GM21423 (cell line): ENCODE results near the gene UBE2M.
"Not testable (repeated sequence)": the region's sequence is repeated elsewhere in the genome, so short reads cannot be mapped to it uniquely, and the experiment has no call there.

Source experiments
- ATAC-seq: cut with Tn5 transposase; IDR thresholded peaks from one replicate; pipeline ENCODE4 v1.9.1; 2021; ENCODE audit warnings: mild to moderate bottlenecking, moderate library complexity; ENCODE audit not compliant: unreplicated experiment

Gene UBE2M

DNA sequence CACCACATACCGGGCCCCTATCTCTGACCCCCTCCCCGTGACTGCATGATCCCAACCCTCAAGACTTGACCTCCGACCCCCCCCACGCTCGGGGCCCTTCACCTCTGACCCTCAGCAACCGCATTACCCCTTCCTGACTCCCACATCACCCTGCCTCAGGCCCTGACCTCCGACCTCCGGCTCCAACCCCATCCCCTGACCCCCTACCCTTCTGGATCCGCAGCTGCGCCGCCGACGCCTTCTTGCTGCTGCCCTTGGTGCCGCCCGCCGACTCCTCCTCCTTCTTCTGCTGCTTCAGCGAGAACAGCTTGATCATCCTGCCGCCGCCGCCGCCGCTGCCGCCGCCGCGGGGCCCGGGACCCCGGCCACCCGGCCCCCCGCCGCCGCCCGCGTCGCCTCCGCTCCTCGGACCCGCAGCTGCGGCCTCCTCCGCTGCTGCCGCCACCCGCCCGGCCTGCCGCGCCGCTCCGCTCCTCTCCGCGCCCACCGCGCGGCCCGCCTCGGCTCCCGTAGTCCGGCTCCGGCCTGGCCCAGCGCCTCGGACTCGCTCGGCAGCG, at the start of gene UBE2M:
Gene UBE2M, minus strand, starts transcription at position 546 of the 557 bp plus-strand sequence. Its CDS starts 230 bp downstream, at position 316.
- peak; percentile 1 for ATAC-seq

DNA sequence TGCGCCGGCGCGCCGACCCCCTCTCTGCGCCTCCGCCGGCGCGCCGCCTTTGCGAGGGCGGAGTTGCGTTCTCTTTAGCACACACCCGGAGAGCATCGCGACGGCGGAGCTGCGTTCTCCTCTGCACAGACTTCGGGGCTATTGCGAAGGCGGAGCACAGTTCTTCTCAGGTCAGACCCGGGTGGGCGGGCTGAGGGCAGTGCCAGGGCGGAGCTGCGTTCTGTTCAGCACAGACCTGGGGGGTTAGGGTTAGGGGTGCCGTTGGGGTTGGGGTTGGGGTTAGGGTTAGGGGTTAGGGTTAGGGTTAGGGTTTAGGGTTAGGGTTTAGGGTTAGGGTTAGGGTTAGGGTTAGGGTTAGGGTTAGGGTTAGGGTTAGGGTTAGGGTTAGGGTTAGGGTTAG, 48.8 kb upstream of the UBE2M start:
- not testable (repeated sequence) for ATAC-seq

DNA sequence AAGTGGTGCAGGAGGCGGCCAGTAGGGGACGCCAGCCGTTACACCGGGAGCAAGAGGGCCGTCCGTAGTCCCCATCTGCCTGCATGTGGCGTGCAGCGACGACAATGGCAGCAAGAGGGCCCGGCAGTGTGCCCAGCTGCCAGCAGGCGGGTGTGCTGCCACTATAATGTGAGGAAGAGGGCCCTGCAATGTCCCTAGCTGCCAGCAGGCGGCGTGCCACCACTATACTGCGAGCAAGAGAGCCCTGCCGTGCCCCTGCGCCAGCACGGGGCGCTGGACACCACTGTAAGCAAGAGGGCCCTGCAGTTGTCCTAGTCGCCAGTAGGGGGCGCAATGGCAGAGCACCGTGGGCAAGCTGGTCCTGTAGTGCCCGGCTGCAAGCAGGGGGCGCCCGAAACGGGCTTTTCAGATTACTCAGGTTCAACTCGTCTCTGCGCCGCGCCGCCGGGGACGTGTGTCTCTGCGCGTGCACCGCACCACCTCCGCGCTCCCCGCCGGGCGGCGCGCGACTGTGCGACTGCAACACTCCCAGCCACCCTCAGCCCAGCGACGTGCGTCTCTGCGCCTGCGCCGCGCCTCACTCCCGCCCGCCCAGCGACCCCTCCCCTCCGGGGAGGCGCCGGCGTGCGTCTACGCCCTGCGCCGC, 48.0 kb upstream of the UBE2M start:
- not testable (repeated sequence) for ATAC-seq

DNA sequence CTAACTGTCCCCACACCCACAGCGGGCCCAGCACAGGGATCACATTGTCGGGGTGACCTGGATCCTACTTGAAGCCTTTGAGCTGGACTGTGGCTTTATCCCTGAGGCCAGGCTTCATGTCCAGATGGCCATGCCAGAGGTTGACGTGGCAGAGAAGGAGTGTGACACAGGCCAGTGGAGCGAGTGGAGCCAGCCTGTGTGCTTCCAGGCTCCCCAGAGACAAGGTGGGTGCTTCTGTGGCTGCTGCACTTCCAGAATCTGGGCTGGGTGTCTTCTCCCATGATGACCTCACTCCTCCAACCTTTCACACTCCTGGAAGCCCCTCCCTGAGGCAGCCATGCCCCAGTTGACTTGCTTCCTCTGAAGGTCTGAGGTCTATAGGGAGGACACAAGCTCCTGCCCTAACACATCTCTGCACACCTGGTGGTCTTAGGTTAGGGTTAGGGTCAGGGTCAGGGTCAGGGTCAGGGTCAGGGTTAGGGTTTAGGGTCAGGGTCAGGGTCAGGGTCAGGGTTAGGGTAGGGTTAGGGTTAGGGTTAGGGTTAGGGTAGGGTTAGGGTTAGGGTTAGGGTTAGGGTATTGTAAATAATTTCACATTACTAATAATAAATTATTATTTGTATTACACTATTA, 27.8 kb upstream of the UBE2M start:
- no peak for ATAC-seq

DNA sequence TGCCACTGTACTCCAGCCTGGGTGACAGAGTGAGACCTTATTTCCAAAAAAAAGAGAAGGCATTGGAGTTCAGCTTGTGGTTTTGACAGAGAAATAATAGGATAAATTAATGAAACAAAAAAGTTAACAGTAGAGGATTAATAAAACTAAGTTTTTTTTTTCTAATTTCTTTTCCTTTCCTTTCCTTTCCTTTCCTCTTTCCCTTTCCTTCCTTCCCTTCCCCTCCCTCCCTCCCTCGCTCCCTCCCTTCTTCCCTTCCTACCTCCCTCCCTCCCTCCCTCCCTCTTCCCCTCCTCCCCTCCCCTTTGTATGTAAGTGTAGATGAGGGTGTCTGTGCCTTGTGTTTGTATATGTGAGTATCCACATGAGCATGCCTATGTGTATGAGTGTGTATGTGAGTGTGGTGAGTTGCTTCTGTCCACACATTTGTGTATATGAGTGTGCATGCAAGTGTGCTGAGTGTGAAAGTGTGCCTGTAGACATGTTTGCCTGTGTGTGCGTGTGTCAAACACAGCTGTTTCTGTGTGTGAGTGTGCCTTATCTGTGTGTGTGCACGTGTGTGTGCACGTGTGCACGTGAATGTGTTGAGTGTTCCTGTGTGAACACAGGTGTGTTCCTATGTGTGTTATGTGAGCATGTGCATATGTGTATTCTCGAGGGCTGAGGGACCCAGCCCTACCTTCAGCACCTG, 27.2 kb upstream of the UBE2M start:
- ATAC-seq, result no peak

DNA sequence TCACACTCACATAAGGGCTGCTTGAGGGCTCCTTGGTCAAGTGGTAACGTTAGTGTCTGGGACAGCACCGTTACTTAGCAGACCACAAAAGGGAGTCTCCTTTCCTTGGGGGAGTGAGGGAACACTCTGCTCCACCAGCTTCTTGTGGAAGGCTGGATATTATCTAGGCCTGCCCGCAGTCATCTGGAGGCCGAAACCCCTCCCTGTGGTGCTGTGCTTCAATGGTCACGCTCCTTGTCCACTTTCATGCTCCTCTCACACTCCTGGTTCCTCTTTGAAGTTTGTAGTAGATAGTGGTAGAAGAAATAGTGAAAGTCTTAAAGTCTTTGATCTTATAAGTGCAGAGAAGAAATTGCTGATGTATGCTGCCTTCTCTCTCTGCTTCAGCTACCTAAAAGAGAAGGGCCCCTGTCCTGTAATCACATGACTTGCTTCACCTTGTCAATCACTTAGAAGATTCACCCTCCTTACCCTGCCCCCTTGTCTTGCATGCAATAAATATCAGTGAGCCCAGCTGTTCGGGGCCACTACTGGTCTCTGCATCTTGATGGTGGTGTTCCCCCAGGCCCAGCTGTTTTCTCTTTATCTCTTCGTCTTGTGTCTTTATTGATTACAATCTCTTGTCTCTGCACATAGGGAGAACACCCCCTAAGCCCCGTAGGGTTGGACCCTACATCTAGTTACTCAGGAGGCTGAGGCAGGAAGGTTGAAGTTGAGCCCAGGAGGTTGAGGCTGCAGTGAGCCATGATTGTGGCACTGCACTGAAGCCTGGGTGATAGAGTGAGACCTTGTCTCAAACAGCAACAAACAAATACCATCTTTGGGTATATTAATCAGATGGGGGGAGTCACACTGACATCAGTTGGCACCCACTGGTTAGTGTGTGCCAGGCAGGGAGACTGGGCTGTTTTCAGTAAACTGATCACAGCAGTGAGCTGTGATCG, 26.4 kb upstream of the UBE2M start:
- ATAC-seq, result no peak

DNA sequence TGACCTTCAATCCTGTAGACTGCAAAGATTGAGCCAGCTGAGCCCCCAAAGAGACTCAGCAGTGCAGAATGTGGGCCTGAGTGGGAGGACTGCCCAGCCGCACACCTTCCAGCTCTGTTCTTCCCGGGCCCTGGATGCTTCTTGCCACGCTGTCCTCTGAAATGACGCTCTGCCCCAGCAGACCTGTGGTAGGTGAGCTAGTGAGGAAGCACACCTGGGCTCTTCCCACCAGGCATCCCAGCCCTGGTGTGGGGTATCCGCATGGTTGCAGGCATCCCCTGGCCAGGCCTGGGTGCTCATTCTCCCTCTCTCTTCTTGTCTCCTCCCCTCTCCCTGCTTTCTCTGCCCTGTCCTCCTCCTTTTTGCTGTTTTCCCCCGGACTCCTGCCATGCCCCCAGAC, 24.6 kb upstream of the UBE2M start:
- no peak for ATAC-seq

DNA sequence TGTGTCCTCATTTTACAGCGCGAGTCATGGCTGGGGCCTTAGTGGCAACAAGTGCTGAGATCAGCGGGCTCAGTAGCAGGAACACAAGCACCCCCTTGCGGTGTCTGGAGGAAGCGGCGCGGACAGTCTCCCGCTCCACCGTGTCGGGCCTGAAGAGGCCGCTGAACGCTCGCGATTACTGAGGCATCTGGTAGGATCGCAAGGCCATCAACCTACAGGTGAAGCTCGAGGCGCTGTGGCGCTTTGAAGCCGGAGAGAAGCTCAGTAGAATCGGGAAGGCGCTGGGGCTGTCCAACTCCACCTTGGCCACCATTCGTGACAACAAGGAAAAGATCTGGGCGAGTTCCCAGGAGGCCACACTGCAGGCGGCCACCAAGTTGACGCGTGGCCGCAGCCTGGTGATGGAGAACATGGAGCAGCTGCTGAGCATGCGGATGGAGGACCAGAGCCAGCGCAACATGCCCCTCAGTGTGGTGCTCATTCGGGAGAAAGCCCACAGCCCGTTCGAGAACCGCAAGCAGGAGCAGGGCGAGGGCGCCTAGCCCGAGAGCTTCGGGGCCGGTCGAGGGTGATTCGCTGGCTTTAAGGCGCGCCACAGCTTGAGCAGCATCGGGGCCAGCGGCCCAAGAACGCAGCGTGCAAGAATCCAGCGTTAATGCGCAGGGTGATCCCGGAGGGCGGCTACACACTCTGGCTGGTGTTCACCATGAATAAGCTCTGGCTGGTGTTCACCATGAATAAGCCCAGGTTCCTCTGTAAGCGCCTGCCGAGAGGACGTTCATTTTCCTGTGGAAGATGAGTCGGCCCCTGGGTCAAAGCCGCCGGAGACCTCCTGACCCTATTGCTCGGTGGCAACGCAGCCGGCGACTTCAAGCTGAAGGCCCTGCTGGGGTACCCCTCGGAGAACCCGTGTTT, 23.1 kb upstream of the UBE2M start:
- ATAC-seq, result peak; percentile 65

DNA sequence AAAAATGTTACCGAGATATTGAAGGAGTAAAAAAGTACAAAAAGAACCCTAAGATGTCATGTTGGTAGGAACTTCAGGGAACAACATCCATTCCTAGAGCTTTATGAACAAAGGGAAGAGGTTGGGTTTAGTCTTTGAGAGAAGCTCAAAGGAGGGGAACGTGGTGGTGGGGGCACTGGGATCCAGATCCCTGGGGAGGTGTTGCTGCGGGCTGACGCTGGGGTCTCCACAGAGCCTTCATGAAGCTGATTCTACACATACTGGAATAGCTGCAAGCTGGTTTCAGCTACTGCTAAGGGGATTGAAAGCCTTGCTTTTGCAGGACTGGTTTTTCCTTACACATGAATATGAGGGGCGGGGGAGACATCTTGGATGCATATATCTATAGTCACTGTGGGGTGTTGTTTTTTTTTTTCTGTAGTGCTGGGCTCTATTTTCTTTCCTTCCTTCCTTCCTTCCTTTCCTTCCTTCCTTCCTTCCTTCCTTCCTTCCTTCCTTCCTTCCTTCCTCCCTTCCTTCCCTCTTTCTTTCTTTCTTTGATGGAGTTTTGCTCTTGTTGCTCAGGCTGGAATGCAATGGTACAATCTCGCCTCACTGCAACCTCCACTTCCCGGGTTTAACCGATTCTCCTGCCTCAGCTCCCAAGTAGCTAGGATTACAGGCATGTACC, 21.2 kb upstream of the UBE2M start:
- ATAC-seq, result no peak

DNA sequence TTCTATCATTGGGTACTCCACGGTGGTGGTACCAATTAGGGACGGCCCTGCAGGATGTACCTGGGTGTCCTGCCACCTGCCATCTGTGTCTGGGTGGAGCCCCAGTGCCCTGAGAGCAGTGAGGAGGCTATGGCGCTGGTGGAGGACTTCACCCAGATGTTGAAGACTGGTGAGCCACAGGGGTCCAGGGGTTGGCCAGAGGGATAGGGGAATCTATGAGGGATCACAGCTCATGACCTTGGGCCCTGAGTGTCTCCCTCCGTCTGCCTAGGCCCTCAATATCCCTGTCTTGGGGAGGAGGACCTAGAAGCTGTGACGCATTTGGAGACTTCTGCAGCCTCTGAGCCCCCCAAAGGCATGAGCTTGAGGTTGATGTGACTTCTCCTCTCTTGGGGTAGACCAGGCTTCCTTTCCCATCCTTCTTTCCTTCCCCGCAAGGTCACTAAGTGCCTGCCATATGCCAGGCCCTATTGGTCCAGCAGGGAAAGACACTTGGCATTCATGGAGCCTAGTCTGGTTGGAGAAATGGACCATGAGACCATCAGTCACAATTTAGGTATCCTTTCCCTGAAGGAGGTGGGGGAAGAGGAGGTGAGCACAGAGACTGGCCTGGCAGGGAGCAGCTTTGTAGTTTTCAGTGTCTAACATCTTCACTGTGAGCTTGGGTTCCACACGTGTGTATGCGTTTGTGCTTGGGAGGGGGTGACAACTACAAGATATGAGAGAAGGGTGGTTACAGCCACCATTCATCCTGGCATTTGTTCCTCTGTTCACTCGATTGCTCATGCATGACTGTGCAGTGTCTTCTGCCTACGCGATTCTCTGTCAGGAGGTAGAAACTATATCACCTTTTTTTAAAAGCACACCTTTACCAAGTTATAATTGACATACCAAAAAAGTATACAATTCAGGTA, 19.9 kb upstream of the UBE2M start:
- no peak for ATAC-seq

DNA sequence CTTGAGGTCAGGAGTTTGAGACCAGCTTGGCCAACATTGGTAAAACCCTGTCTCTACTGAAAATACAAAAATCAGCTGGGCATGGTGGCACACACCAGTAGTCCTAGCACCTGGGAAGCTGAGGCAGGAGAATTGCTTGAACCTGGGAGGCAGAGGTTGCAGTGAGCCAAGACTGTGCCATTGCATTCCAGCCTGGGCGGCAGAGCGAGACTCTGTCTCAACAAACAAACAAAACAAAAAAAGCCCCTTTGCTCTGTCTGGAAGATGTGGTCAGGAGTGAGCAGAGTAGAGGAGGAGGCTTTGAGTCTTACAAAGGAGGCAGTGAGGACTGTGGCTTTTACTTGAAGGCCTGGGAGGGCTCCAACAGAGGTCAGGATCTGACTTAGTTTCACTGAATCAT, 19.2 kb upstream of the UBE2M start:
- ATAC-seq, result not testable (repeated sequence)

DNA sequence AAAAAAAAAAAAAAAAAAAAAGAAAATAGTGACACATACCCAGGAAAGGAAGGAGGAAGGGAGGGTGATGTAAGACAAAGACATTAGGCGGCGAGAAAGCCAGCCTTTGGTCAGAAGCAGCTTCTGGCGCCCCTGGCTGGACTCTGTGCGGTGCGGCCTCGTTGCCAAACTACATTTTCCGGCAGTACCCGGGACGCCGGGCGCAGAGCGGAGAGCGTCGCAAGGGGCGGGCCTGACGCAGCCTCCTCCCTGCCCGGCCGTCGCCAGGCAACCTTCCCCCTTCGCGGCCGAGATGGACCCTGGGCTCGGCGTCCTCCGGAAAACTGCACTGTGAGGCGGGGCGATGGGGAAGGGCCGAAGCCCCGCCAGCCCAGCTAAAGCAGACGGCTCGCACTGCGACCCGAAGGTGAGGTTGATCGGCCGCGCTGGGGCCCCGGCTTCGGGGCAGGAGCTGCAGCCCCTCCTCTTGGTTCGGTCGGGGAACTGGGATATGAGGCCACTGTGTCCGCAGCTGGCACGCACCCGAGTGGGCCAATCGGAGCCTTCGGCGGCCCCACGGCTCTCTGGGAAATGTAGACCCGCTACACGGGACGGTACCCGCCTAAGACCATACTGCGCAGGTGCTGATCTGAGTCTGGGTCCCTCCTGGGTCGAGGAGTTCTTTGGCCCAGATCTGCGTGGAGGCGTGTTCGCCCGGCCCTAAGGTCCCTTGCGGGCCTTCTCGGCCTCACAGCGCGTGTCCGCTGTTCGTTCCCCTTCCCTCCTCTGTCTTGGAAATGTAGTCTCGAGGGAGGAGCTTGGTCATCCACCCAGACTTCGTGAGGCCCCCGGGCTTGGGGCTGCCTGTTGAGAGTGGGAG, 17.0 kb upstream of the UBE2M start:
- ATAC-seq, result peak; percentile 38

DNA sequence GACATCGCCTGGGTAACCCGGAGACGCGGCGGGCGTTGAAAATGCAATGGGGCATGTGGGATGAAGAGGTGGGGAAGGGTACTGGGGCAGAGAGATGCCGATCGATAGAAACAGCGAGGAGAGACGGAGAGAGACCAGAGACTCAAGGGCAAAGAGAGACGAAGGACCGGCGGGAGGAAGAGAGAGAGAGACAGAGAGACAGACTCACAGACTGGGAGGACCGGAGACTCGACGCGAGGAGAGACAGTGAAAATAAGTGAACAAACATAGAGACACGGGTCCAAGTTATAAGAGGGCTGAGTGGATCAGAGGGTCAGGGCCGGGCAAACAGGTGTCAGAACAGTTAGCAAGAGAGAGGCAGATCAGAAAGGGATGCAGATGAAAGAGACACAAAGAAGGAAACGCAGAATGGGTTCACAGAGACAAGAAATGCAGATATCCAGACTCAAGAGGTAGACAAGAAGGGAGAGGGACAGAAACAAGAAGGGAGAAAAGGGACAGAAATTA, 15.3 kb upstream of the UBE2M start:
- ATAC-seq, result no peak

DNA sequence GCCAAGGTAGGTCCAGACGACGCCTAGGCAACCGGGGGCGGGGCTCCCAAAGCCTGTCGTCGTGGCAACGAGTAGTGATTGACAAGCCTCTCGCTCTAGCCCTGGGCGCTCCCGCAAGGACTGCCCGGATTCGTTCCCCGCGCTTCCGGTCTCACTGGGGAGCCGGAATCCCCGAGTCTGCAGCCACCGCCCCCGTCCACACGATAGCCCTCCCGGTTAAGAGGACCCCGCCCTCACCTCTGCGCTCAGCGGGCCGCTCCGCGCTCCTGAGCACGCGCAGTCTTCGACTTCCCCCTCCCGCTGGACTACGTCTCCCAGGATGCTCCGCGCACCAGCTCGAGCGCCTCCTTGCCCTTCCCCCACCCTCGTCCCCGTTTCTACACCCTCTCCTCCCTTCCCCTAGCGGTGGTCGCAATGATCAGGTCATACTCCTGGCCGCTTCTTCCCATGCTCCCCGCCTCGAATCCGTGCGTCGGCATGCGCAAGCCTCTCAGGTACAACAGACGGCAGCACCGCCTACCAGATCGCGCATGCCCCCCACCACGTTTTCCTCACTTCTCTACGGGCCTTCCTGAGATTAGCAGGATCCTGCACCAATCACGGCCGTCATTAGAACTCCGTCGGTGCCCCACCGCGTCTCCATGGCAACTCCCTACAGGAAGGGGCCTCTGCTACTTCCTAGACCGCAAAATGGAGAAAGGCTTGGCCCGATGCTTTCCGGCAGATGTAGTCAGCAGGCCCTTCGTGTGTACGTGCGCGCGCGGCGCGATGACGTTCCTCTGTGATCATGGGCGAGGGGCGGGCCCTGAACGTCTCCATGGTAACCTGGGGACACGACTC, 14.6 kb upstream of the UBE2M start, which contains the start of gene MZF1:
Gene MZF1, minus strand, starts transcription at position 518 of the 840 bp plus-strand sequence. CDS start 1,946 bp downstream, outside the sequence.
- ATAC-seq, result peak; percentile 57

DNA sequence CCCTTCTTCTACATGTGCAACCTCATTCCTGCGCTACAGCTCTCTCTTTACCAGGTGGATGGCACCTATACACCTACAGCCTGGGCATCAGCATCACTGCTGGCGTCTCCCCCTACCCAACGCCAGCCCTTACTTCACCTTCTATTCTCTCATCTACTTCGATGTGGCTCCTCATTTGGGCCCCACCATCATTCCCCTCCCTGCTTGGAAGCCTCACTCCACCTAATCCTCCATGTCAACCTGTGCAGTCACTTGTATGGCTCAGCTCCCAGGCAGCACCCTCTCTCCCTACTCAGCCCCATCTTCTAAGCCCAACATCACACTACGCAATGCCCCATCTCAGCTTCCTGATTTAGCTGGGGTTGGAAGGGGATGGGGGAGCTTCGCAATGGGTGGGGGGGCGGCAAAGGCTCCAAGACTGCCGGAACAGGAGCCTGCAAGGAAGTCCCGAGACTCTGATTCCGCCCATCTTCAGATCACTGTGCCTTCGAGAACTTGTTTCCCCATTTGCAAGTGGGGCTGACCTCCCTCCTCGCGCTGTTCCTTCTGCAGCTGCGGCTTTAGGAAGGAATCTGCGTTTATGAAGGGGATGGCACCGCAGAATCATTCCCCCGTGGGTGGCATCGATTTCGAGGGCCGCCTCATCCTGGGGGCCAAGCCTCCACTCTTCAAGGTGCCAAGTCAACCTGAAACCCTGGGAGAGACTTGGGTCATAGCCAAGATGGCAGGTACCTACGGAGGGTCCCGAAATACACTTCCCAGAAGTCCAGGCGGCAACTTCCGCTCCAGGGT, 13.8 kb upstream of the UBE2M start:
- ATAC-seq, result no peak
